GM12891 (cell line): ENCODE results near the gene SLC9C2.

Experiments used
- POLR2A ChIP-seq: IDR thresholded peaks from 2 replicates; pipeline ENCODE4 v1.6.1; 2011; ENCODE audit warnings: low read depth, low read length, control low read depth
- TAF1 ChIP-seq: IDR thresholded peaks from 2 replicates; pipeline ENCODE4 v1.6.1; 2011; ENCODE audit warnings: low read depth, low read length, control low read depth

DNA sequence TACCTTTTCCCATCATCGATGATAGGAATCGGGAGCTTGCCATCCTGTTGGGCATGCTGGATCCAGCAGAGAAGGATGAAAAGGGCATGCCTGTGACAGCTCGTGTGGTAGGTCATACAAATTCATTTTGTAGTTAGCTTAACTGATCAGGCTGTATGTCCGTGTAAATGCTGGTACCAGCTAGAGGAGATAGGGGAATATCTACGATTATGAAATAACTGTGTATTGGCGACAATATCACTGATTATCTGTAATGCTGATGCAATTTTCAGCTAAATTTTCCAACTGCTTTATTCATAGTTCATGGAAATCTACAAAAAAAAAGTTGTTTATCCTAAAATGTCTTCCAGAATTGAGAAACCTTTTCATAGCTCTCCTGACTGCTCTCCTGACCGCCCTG is 117.5 kb downstream of the SLC9C2 start:
- TF ChIP-seq POLR2A (no peak), TAF1 (no peak)
